HG02759 (cell line): ENCODE measurements around the gene PLCL1.

Experiments
- ATAC-seq: cut with Tn5 transposase; IDR thresholded peaks from one replicate; pipeline ENCODE4 v1.9.1; 2021; ENCODE audit warnings: mild to moderate bottlenecking, moderate library complexity; ENCODE audit not compliant: unreplicated experiment

PLCL1 gene

GRCh38 chr2:198098918-198099317 is 294.5 kb downstream of the PLCL1 start:
- no peak for ATAC-seq

- ATAC-seq: no peak
These were observed 296.0 kb downstream of the PLCL1 start for GRCh38 chr2:198100346-198100745.

GRCh38 chr2:198101688-198102087 is 297.3 kb downstream of the PLCL1 start:
- no peak for ATAC-seq

GRCh38 chr2:198102120-198102519 is 297.7 kb downstream of the PLCL1 start:
- no peak for ATAC-seq

- no peak for ATAC-seq
These were observed 298.5 kb downstream of the PLCL1 start for GRCh38 chr2:198102856-198103255.

- ATAC-seq: no peak
These were observed 302.4 kb downstream of the PLCL1 start for GRCh38 chr2:198106621-198107385.

GRCh38 chr2:198113316-198113715 is 308.9 kb downstream of the PLCL1 start:
- no peak for ATAC-seq

- no peak for ATAC-seq
These were observed 309.7 kb downstream of the PLCL1 start for GRCh38 chr2:198114064-198114463.

GRCh38 chr2:198115201-198115600 is 310.8 kb downstream of the PLCL1 start:
- no peak for ATAC-seq

- ATAC-seq: no peak
These were observed 312.4 kb downstream of the PLCL1 start for GRCh38 chr2:198116756-198117155.

- ATAC-seq: no peak
These were observed 313.1 kb downstream of the PLCL1 start for GRCh38 chr2:198117406-198118041.

GRCh38 chr2:198127627-198128026 is 323.2 kb downstream of the PLCL1 start:
- peak; percentile 70 for ATAC-seq

GRCh38 chr2:198129609-198130008 is 325.2 kb downstream of the PLCL1 start:
- no peak for ATAC-seq

GRCh38 chr2:198134293-198134955 is 330.0 kb downstream of the PLCL1 start:
- no peak for ATAC-seq

- ATAC-seq: no peak
These were observed 331.1 kb downstream of the PLCL1 start for GRCh38 chr2:198135481-198135934.

- no peak for ATAC-seq
These were observed 331.7 kb downstream of the PLCL1 start for GRCh38 chr2:198136142-198136541.

GRCh38 chr2:198137733-198138132 is 333.3 kb downstream of the PLCL1 start:
- ATAC-seq: no peak

- no peak for ATAC-seq
These were observed 337.3 kb downstream of the PLCL1 start for GRCh38 chr2:198141726-198142125.

- no peak for ATAC-seq
These were observed 338.8 kb downstream of the PLCL1 start for GRCh38 chr2:198143156-198143555.

GRCh38 chr2:198143793-198144192 is 339.4 kb downstream of the PLCL1 start:
- no peak for ATAC-seq

- no peak for ATAC-seq
These were observed 340.3 kb downstream of the PLCL1 start for GRCh38 chr2:198144660-198145059.
